Suprapubic skin (tissue), 3 donors: Measurements from ENCODE around the gene DDAH2.

Experiments used
- CTCF ChIP-seq, 2 donors: fragments of 200-600 bp in 1 of 2; fragments of 450-650 bp in 1 of 2; sonication (generic) in 1 of 2; IDR thresholded peaks; one replicate each; pipeline ENCODE4 v1.5.1; 2016 to 2019; ENCODE audit warnings: antibody characterized with exemption in 2 of 2, mild to moderate bottlenecking in 1 of 2, moderate library complexity in 1 of 2
- POLR2AphosphoS5 ChIP-seq, 3 donors: sonication (generic); formaldehyde crosslinking; IDR thresholded peaks; one replicate each; pipeline ENCODE4 v1.6.1; 2017; ENCODE audit warnings: antibody characterized with exemption in 3 of 3

- TF ChIP-seq CTCF (IDR thresholded peaks at IDR 0.05) (no peak), POLR2AphosphoS5 (IDR thresholded peaks at IDR 0.05) (no peak)
Observed at GRCh38 chr6:31752739-31753319, 23.7 kb upstream of the DDAH2 start.
